ACHN (cell line): Measurements from ENCODE around the gene RPS27A.
"Not testable (repeated sequence)": the region's sequence is repeated elsewhere in the genome, so short reads cannot be mapped to it uniquely, and the experiment has no call there.

Source experiments
- DNase-seq: peaks from one replicate; pipeline ENCODE4 v3.0.0-alpha.2; 2015
- in situ Hi-C: cut with HindIII; loops from 2 replicates; pipeline ENCODE4 v1.10.0; 2017; ENCODE audit warnings: low sequenced_read_pairs, low pct_ligation_motif_present, low pct_unique_long_range_greater_than_20kb

RPS27A gene

DNA sequence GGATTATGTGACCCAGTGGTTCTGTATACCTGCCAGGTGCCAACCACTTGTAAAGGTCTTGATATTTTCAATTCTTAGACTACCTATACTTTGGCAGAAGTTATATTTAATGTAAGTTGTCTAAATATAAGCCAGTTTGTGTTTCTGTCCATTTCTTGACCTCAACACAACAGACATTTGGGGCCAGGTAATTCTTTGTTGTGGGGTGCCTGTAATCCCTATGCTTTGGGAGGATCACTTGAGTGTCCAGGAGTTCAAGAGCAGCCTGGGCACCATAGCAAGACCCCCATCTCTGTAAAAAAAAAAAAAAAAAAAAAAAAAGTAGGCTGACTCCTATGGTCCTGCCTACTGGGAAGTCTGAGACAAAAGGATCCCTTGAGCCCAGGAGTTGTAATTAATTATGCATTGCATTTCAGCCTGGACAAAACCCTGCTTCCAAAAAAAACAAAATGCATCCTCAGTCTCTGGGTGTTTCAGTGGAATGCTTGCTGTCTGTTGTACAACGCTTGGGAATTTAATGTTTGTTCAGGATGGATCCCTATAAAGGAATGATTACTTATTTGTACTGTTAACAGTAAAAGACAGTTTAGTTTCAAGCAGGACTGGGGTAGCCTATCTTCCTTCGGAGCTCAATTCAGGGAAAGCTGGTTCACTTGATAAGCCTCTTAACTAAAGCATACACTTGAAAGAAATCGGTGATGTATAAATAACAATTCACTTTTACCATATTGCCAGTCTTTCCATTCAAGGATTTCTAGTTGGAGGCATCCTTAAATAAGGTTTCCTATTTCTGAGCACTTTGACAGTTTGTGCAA, 3.4 kb downstream of the RPS27A start:
- DNase-seq: no peak
- in situ Hi-C loops: no loop called here

DNA sequence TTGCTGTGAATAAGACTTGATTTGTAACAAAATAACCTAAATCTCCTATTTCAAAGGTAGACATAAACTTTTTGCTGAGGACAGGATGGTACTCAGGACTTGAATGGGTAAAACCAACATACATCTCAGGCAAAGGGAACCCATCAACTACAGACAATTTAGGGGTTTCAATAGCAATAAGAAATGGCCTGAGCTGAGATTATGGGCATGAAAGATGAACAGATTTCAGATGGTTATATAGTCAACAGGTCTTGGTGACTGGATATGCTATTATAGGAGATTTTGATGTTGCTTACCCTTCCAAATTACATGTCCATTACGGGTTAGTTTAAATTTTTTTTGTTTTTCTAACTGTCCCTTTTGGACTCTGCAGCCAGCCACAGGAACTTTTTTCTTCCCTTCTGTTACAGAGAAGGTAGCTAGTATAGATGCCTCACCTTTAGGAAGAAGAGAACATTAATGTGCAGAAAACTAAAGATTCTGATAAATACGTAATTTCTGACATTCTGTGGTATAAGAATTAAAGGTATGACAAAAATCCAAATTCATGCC, 4.6 kb downstream of the RPS27A start:
- no peak for DNase-seq
- in situ Hi-C loops: no loop called here

DNA sequence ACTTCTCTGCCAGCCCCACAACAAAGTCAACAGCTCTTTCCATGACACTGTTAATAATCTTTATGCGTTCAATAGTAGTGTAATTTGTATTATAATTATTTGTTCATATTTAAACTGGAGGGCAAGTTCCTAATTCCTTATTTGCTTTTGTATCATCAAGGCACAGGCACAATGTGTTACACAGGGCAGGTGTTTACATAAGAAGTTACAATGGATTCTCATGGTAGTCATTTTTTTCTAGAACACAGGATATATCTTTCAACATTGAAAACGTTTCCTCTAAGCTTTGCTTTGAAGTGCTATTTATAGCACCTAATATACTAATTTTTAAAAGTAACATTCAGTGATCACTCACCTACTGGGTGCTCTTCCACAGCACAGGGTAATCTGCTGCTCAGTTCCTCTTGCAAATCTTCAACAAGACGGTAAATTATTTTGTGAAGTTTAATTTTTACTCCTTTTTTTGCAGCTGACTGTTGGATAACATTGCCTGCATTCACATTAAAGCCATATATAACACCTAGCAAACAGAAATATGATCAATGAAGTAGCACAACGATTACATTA, 7.3 kb downstream of the RPS27A start:
- no peak for DNase-seq
- in situ Hi-C loops: no loop called here

DNA sequence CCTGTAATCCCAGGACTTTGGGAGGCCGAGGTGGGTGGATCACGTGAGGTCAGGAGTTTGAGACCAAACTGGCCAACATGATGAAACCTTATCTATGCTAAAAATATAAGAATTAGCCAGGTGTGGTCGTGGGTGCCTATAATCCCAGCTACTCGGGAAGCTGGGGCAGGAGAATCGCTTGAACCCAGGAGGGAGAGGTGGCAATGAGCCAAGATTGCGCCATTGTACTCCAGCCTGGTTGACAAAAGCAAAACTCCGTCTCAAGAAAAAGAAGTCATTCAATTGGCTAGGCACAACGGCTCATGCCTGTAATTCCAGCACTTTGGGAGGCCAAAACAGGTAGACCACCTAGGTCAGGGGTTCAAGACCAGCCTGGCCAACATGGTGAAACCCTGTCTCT, 9.1 kb downstream of the RPS27A start:
- in situ Hi-C loops, DNase-seq: not testable (repeated sequence)

DNA sequence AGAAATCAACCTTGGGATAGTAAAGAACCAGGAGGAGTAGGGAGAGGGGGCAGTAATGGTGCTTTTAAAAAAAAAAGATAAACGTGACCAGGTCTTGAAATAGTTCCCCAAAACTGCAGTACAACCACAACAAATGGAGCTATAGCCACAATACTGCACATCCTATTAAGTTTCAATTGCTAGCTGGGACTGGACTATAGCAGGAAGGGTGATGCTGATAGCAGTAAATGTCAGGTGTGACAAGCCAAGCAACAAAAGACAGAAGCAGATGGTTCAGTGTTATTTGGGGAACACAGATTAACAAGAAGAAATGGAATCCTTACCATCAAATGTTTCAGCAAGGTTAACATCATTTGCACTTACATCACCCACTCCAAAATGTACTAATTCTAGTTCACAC, 10.1 kb downstream of the RPS27A start:
- DNase-seq: no peak
- in situ Hi-C loops: no loop called here

DNA sequence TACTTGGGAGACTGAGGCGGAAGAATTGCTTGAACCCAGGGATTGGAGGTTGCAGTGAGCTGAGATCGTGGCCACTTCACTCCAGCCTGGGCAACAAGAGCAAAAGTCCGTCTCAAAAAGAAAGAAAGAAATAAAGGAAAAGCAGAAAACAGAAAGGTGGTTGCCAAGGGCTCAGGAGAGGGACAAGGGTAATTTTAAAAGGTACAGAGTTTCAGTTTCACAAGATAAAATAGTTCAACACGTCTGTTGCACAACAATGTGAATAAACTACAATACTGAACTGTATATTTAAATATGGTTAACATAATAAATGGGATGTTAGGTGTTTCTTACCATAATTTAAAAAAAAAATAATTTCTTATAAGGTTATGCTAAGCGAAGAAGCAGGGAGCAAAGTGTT, 12.9 kb downstream of the RPS27A start:
- no peak for DNase-seq
- in situ Hi-C loops: no loop called here

DNA sequence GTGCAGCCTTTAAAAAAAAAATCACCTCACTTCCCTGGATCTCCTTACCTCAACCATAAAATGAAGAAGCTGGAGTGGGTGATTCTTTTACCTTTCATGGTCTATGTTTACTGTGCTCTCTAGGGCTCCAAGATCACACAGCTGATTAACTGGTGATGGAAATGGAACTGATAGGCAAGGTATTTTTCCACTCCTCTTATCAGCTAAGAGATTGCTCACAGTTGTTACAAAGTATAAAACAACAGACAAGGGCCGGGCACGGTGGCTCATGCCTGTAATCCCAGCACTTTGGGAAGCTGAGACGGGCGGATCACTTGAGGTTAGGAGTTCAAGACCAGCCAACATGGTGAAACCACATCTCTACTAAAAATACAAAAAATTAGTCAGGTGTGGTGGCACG, 14.5 kb downstream of the RPS27A start:
- no peak for DNase-seq
- in situ Hi-C loops: no loop called here

DNA sequence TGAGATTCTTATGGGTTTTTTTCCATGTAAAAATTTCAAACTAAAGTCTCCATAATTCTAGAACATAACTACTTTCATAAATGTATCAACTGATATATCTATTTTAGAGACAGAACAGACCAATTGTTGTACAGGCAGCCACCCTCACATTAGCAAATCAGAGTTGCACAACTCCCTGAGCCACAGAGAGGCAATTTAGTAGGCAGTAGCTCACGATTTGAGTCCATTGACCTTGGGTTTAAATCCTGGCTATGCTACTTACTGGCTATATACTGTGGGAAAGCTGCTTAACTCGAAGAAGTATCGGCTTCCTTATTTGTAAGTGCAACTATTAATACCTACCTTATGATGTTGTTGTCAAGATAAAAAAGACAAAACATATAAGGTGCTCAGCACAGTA, 20.3 kb downstream of the RPS27A start:
- no peak for DNase-seq
- in situ Hi-C loops: no loop called here

DNA sequence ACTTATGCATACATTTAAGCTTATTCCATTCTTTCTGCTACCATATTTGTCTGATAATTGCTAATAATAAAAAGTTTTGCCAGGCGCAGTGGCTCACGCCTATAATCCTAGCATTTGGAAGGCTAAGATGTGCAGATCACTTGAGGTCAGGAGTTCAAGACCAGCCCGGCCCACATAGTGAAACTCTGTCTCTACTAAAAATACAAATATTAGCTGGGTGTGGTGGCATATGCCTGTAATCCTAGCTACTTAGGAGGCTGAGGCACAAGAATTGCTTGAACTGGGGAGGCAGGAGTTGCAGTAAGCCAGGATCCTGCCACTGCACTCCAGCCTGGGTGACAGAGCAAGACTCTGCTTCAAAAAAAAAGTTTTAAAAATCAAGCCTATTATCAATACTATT, 27.1 kb downstream of the RPS27A start:
- in situ Hi-C loops, DNase-seq: not testable (repeated sequence)

DNA sequence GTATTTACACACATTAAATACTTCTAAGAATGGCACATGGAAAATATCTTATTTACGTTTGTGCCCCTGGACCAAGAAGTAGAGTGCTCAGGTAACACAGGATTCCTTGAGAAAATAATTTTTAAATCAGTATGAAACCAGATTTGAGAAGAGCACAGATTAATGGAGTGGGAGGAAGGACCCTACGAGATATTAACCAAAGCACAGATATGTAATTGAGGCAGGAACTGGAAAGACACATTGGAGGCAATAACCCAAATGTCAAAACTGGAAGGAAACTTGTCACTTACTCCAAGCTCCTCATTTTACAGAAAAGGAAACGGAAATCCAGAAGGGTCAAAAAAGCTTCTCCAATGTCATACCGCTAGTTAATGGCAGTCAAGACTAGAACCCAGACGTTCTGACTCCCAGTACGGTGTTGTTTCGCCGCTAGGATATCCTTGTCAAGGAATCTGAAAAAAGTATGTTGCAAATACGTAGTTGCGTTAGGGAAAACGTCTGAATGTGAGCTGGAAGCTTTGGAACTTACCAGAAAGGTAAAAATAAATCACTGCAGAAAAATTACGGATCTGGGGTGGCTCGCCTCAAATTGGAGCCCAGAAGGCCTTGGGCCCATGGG, 35.9 kb downstream of the RPS27A start:
- in situ Hi-C loops: no loop called here
- peak; percentile 32 for DNase-seq

DNA sequence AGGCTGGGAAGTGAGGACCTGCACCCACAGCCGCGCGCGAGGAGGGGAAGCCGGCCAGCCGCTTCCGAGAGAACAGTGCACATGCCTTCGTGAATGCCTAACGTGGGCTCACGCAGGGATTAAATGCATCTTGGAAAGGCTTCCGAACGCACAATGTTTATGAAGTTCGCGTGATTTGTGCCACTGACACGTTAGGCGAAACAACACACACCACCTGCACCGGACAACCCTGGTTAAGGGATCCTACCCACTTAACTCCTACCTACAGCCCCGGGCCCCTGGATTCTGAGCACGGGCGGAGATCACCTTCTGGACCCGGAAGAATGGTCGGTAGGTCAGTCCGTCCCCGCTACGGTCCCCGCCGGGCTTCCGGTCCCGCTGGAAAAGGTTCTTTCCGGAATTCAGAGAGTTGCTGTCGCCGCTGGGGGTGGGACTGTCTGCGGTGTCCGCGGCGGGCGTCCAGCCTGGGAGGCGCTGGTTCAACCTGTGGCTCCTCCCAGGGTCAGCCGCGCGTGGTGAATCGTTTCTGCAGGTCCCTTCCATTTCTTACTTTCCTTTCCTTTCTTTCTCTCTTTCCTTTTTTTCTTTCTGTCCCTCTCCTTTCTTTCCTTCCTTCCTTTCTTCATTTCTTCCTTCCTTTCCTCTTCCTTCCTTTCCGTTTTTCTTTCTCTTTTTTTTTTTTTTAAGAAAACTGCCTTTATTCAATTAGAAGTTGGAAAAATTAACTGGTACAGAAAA, 36.6 kb downstream of the RPS27A start, which contains the start of gene MTIF2:
MTIF2 (minus strand) TSS at position 325 of the 738 bp plus-strand sequence. CDS start 5,373 bp downstream, outside the sequence.
- in situ Hi-C loops: no loop called here
- peak; percentile 97 for DNase-seq

DNA sequence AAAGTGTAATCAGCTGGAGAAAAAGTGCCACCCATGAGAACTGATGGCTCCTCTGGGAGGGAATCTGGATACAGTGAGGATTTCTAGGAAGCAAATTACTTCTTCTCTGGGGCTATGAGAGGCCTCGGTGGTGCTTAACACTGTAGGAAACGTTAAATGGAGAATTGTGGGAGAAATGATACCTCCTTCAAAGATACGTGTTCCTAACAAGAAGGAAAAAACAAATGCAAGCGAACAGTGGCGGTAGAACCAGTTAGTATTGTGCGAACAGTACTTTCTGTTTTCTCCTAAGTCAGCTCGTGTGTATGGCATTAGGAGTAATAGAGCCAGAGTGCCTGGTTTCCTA, 37.1 kb downstream of the RPS27A start:
- DNase-seq: no peak
- in situ Hi-C loops: no loop called here

DNA sequence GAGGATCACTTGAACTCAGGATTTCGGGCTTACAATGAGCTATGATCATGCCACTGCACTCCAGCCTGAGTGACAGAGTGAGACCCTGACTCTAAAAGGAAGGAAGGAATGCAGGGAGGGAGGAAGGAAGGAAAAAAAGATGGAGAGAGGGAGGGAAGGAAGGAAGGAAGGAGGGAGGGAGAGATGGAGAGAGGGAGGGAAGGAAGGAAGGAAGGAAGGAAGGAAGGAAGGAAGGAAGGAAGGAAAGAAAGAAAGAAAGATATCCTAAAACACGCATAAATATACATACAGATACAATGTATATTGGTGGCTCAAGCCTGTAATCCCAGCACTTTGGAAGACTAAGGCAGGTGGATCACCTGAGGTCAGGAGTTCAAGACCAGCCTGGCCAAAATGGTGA, 41.9 kb downstream of the RPS27A start:
- DNase-seq, in situ Hi-C loops: not testable (repeated sequence)

DNA sequence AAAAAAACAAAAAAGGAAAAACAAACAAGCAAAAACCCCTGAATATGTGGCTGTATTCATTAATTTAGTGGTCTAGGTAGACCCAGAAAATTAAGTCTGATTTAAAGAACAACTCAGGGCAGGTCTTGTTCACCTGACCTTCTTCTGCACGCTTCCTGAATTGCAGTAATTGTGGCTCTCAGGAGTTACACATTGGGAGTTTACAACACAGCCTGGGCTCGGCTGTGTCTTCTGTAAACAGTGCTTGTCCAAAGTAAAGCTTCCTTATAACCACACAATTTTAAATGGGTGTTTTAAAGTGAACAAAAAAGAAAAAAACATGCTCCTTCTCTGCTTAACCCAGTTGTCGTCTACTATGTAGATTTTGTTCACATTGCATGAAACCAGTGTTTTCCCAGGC, 44.8 kb downstream of the RPS27A start:
- in situ Hi-C loops: no loop called here
- DNase-seq: no peak

DNA sequence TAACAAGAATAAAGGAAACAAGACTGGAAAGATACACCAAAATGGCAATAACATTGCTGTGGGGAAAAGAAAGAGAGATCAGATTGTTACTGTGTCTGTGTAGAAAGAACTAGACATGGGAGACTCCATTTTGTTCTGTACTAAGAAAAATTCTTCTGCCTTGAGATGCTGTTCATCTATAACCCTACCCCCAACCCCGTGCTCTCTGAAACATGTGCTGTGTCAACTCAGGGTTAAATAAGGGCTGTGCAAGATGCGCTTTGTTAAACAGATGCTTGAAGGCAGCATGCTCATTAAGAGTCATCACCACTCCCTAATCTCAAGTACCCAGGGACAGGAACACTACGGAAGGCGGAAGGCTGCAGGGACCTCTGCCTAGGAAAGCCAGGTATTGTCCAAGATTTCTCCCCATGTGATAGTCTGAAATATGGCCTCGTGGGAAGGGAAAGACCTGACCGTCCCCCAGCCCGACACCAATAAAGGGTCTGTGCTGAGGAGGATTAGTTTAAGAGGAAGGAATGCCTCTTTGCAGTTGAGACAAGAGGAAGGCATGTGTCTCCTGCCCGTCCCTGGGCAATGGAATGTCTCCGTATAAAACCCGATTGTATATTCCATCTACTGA, 46.8 kb downstream of the RPS27A start:
- DNase-seq, in situ Hi-C loops: not testable (repeated sequence)

DNA sequence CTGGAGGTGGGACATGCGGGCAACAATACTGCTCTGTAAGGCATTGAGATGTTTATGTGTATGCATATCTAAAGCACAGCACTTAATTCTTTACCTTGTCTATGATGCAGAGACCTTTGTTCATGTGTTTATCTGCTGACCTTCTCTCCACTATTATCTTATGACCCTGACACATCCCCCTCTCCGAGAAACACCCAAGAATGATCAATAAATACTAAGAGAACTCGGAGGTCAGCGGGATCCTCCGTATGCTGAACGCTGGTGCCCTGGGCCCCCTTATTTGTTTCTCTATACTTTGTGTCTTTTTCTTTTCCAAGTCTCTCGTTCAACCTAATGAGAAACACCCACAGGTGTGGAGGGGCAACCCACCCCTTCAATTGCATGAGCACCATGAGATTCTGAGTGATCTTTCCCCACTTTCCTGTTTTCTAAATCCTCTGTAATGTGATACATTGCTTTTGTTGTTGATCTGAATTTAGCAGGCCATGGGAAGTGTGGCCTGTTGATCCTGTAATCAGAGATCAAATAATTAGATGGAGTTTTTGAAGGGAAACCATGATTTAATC, 47.5 kb downstream of the RPS27A start:
- DNase-seq, in situ Hi-C loops: not testable (repeated sequence)

DNA sequence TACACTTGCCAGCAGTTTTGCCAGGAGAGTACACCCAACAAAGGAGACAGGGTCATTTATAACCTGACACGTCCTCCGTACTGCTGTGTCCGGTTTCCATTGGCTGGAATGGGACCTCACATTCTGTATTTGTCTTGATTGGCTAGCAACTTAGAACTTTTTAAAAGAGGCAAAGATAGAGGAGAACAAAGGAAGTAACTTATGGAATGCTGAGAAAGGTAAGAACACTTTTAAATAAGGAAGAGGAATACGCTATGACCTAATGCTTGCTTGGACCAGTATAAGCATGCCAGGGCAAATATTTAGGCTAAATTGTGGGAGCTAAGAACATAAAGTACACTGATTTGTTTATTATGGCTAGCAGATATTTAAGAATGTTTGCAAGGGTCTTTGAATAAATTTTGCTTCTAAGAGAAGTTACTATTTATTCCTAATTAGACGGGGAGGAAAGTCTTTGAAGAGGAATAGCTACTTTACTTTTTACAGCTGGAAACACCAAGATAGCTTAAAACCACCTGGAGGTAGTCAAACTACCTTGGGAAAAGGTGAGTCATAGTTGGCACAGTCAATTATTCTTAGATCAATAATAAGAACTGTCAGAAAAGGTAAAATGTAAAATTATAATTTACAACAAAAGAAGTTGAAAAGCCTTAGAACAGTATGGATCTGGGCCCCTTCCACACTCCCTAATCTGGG, 48.5 kb downstream of the RPS27A start:
- DNase-seq, in situ Hi-C loops: not testable (repeated sequence)
